Right ventricle myocardium superior (tissue), 1 donor: ENCODE measurements around the gene FIG4. TPM values are rescaled to one million over a fixed set of nuclear protein-coding genes. Genes with fewer than 3 reads are reported as not detected.
"Not testable (repeated sequence)": the region's sequence is repeated elsewhere in the genome, so short reads cannot be mapped to it uniquely, and the experiment has no call there.

Experiments
- ATAC-seq: fragments of 200-7000 bp; cut with Tn5 transposase; one replicate; pipeline ENCODE4 v1.9.1; 2020; ENCODE audit warnings: mild to moderate bottlenecking; ENCODE audit not compliant: poor library complexity
- DNase-seq: peaks from one replicate; pipeline ENCODE4 v3.0.0-alpha.2; 2020
- intact Hi-C: fragments of 100-400 bp; cut with DNase I; formaldehyde crosslinking; loops from one replicate; pipeline ENCODE4 v1.11.2; 2022
- total RNA-seq: library from RNA; stranded (reverse); fragmentation: NEBNext Ultra II Directional; extraction: Animal tissue kit (Norgen Biotek cat#: 25700); gene quantifications from one replicate; pipeline ENCODE4 v1.2.1, GENCODE V29; 2021
- donor health status: DM: no; HTN: yes; CAD: no; lungs with severe emphysema.

FIG4 gene
- total RNA-seq, 1 donor from 2014 or later: 7.7 TPM

GRCh38 chr6:109869398-109870088 lies 178.4 kb downstream of the FIG4 start:
- ATAC-seq, intact Hi-C loops, DNase-seq: not testable (repeated sequence)

- intact Hi-C loops: no loop called here
- DNase-seq: no peak
- ATAC-seq: no peak
These were observed 179.0 kb downstream of the FIG4 start for GRCh38 chr6:109870089-109870410.

GRCh38 chr6:109872549-109872948 lies 181.5 kb downstream of the FIG4 start:
- no peak for DNase-seq
- intact Hi-C loops: no loop called here
- ATAC-seq: no peak

- ATAC-seq (no peak), DNase-seq (no peak)
- intact Hi-C loops: no loop called here
These were observed 182.0 kb downstream of the FIG4 start for GRCh38 chr6:109872968-109873545.

GRCh38 chr6:109874086-109874485 lies 183.0 kb downstream of the FIG4 start:
- intact Hi-C loops: no loop called here
- ATAC-seq: no peak
- no peak for DNase-seq

- no peak for DNase-seq
- intact Hi-C loops: no loop called here
These were observed 183.5 kb downstream of the FIG4 start for GRCh38 chr6:109874621-109875020.

More at GRCh38 chr6:109874621-109875020, 183.5 kb downstream of the FIG4 start:
- ATAC-seq: no peak

Other genes with a start within 250 kb of the FIG4 start
- 5.0 TPM for gene MICAL1, start 235.5 kb upstream of the FIG4 start, total RNA-seq
- 2.4 TPM for gene ZBTB24, start 208.1 kb upstream of the FIG4 start, total RNA-seq
- gene AK9, start 94 bp upstream of the FIG4 start, total RNA-seq: 11.1 TPM